BJ (cell line): Measurements from ENCODE around the gene BCL6. TPM values are rescaled to one million over a fixed set of nuclear protein-coding genes. Genes with fewer than 3 reads are reported as not detected.

Experiments
- CTCF ChIA-PET: fragments of 350-600 bp; formaldehyde crosslinking; extraction: SDS; loops from one replicate; lab custom pipeline; 2021; ENCODE audit warnings: antibody characterized with exemption, inconsistent platforms; lab: Yijun Ruan, JAX
- POLR2A ChIA-PET: fragments of 300-600 bp; sonication (Branson Sonifier 250); formaldehyde crosslinking; extraction: SDS; loops from one replicate; lab custom pipeline; 2021; ENCODE audit warnings: antibody characterized with exemption; lab: Charles Lee
- DNase-seq: peaks from one replicate; pipeline ENCODE4 v3.0.0-alpha.2; 2011; ENCODE audit warnings: low read depth
- H3K27me3 ChIP-seq: 2 replicates; pipeline ENCODE4 v1.6.0; 2011; ENCODE audit warnings: low read length; ENCODE audit not compliant: control insufficient read depth, insufficient read depth
- H3K36me3 ChIP-seq: 2 replicates; pipeline ENCODE4 v1.5.1; 2011; ENCODE audit warnings: low read length; ENCODE audit not compliant: control insufficient read depth, insufficient read depth
- H3K4me3 ChIP-seq: 2 replicates; pipeline ENCODE4 v1.5.1; 2011; ENCODE audit warnings: low read depth, mild to moderate bottlenecking, control low read depth, low read length
- polyA plus RNA-seq: library from polyadenylated mRNA; depleted of rRNA; stranded (reverse); fragments of >200 nt; gene quantifications from 2 replicates; pipeline ENCODE4 v1.2.3, GENCODE V29; 2011
- TF ChIP-seq, protein P1 (sequence below): IDR thresholded peaks from 2 replicates; pipeline ENCODE4 v1.5.1; 2011; ENCODE audit warnings: low read depth, mild to moderate bottlenecking, control low read depth, inconsistent platforms, low read length, moderate library complexity; ENCODE audit not compliant: insufficient read depth

BCL6 gene
- polyA plus RNA-seq, 1 experiment, result 14.1 TPM

DNA sequence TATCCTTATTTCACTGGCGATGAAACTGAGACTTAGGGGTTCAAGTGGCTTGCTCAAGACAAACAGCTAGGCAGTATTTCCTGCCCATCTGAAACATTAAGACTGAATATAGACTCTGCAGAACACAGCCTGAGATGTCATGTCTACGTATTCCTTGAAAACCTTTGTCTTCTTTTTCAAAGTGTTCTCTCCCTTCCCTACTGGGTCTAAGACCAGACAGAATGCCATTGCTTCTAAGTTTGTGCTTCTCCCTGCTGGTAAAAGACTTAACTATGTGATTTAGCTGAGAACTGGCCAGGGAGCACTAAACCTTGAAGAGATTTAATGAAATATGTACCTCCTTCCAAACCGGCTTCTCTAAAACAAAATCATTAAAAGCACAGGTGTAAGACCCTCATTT, 9.9 kb downstream of the BCL6 start:
- POLR2A ChIA-PET, result no interaction called here
- TF ChIP-seq, protein P1, sequence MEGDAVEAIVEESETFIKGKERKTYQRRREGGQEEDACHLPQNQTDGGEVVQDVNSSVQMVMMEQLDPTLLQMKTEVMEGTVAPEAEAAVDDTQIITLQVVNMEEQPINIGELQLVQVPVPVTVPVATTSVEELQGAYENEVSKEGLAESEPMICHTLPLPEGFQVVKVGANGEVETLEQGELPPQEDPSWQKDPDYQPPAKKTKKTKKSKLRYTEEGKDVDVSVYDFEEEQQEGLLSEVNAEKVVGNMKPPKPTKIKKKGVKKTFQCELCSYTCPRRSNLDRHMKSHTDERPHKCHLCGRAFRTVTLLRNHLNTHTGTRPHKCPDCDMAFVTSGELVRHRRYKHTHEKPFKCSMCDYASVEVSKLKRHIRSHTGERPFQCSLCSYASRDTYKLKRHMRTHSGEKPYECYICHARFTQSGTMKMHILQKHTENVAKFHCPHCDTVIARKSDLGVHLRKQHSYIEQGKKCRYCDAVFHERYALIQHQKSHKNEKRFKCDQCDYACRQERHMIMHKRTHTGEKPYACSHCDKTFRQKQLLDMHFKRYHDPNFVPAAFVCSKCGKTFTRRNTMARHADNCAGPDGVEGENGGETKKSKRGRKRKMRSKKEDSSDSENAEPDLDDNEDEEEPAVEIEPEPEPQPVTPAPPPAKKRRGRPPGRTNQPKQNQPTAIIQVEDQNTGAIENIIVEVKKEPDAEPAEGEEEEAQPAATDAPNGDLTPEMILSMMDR, result no peak
- DNase-seq, result no peak
- CTCF ChIA-PET, result no interaction called here
- no peaks in the 10 kb centered on the region for H3K27me3 ChIP-seq
- no peak overlapping the region for H3K4me3 ChIP-seq
- H3K36me3 ChIP-seq, result peaks cover 15% of the 10 kb centered on the region

DNA sequence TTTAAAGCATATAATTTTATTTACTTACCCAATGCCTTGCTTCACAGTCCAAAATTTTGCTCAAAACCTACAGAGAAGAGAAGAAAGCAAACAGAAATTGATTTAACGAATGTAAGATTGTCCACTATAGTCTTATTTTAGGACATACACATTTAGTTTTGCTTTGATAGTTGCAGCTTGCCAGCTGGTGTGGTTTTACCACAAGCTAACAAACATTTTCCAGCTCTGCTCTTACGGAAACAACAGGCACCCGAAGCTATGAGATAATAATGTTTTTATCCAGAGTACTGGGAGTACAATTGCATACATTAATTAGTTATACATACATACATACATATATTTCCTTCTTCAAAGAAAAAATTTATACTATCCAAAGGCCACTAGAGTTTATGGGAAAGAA, 10.4 kb downstream of the BCL6 start:
- CTCF ChIA-PET, result interaction anchor here (2.5 kb wide), 1 partner anchor 1221 kb away, joined by 12 read pairs; no protein-coding TSS in a partner anchor
- H3K36me3 ChIP-seq, result peaks cover 16% of the 10 kb centered on the region
- H3K27me3 ChIP-seq, result no peaks in the 10 kb centered on the region
- DNase-seq, result no peak
- no peak overlapping the region for H3K4me3 ChIP-seq
- POLR2A ChIA-PET, result no interaction called here
- TF ChIP-seq, protein P1, result no peak

- H3K4me3 ChIP-seq, result no peak overlapping the region
- POLR2A ChIA-PET, result no interaction called here
- DNase-seq, result no peak
- TF ChIP-seq, protein P1, result no peak
- peaks cover 29% of the 10 kb centered on the region for H3K36me3 ChIP-seq
- CTCF ChIA-PET, result interaction anchor here (0.7 to 2.5 kb wide), 2 partner anchors 1119 to 1223 kb away, joined by 3 to 12 read pairs; no protein-coding TSS in a partner anchor
- no peaks in the 10 kb centered on the region for H3K27me3 ChIP-seq
Measured at GRCh38 chr3:187733371-187733770, 11.9 kb downstream of the BCL6 start.

DNA sequence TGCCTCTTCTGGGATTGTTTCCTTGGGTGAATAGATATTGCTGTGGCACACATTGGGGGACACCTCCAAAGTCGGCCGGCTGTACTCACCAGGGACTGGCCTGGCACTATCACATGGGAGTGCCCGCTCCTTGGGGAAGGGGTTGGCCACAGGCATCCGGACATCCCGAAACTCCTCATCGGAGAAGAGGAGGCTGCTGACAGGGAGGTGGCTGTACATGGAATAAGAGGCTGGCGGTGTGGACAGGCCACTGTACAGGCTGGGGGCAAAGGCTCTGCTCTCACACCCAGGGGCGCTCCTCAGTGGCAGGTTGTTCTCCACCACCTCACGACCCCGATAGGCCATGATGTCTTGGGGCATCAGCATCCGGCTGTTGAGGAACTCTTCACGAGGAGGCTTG, 15.7 kb downstream of the BCL6 start:
- TF ChIP-seq, protein P1, result no peak
- no peak for DNase-seq
- no peak overlapping the region for H3K4me3 ChIP-seq
- ChIA-PET POLR2A (no interaction called here), CTCF (interaction anchor here (1.4 to 1.6 kb wide), 2 partner anchors 9 kb away, joined by 4 to 6 read pairs; no protein-coding TSS in a partner anchor)
- H3K27me3 ChIP-seq, result no peaks in the 10 kb centered on the region
- peaks cover 53% of the 10 kb centered on the region for H3K36me3 ChIP-seq

GRCh38 chr3:187728940-187729583, 16.2 kb downstream of the BCL6 start:
- TF ChIP-seq, protein P1, result no peak
- no peak for DNase-seq
- Histone ChIP-seq H3K27me3 (no peaks in the 10 kb centered on the region), H3K36me3 (peaks cover 54% of the 10 kb centered on the region), H3K4me3 (no peak overlapping the region)
- ChIA-PET POLR2A (no interaction called here), CTCF (interaction anchor here (1.3 kb wide), 1 partner anchor 1226 kb away, joined by 3 read pairs; no protein-coding TSS in a partner anchor)
